GM12872 (cell line): ENCODE measurements around the gene POU6F2.
A peak's percentile ranks its signal among the peaks of the same experiment; 100 is the strongest.

ENCODE experiments used
- TF ChIP-seq, protein P1 (sequence below): IDR thresholded peaks from 3 replicates; pipeline ENCODE4 v1.5.1; 2011; ENCODE audit warnings: low read depth, mild to moderate bottlenecking, low read length, moderate library complexity; ENCODE audit not compliant: insufficient read depth

POU6F2 gene

DNA sequence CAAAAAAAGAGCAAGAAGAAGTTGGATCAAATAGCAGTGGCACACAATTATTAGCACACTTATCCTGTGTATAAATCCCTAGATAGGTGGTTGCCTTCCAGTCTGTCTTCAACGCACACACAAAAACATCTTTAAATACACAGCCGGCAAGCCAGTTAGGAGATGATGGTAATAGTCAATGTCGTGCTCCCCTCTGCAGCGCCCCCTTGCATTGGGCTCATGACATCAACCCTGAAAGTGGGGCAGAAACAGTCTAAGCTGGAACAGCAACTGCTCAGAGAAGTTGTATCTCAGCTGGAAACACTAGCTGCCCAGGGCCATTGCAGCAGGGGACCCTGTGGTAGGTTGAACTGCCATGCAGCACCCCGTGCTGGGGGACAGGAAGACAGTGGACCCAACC lies 409.0 kb downstream of the POU6F2 start:
- TF ChIP-seq, protein P1, sequence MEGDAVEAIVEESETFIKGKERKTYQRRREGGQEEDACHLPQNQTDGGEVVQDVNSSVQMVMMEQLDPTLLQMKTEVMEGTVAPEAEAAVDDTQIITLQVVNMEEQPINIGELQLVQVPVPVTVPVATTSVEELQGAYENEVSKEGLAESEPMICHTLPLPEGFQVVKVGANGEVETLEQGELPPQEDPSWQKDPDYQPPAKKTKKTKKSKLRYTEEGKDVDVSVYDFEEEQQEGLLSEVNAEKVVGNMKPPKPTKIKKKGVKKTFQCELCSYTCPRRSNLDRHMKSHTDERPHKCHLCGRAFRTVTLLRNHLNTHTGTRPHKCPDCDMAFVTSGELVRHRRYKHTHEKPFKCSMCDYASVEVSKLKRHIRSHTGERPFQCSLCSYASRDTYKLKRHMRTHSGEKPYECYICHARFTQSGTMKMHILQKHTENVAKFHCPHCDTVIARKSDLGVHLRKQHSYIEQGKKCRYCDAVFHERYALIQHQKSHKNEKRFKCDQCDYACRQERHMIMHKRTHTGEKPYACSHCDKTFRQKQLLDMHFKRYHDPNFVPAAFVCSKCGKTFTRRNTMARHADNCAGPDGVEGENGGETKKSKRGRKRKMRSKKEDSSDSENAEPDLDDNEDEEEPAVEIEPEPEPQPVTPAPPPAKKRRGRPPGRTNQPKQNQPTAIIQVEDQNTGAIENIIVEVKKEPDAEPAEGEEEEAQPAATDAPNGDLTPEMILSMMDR: 0 out of 3 replicates have a peak, but pooled peaks have one; percentile 9

GRCh38 chr7:39392151-39392550 lies 414.4 kb downstream of the POU6F2 start:
- TF ChIP-seq, protein P1: no peak

DNA sequence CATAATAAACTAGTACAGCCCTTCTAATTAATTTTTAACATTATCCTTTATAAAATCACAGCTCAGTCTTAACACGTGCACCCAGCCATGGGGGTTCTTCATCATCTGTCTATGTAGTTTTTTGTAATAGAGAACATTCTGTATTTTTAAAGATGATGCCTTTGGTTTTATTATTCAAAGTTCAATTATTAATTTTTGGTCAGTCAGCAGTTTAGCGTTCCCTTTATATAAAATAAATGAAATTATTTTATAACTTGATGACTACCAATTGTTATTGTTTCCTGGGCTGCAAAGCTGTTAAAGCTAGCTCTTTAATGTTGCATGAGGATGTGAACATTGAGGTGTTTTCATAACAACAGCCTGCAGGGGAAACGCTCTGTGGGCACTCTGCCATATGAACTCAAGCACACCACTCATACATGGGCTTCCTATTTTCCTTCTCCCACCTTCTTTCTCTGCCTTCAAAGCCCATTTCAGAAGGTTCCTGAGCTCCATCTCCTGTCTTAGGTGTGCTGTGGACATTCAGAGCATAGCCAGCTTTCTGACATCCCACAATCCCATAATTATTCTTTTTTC lies 416.5 kb downstream of the POU6F2 start:
- TF ChIP-seq, protein P1: no peak

- TF ChIP-seq, protein P1: no peak
Observed at GRCh38 chr7:39399458-39399857, 421.7 kb downstream of the POU6F2 start.

GRCh38 chr7:39399986-39400385 lies 422.3 kb downstream of the POU6F2 start:
- TF ChIP-seq, protein P1: no peak

- TF ChIP-seq, protein P1: no peak
Observed at GRCh38 chr7:39400836-39401235, 423.1 kb downstream of the POU6F2 start.

GRCh38 chr7:39402034-39402433 lies 424.3 kb downstream of the POU6F2 start:
- TF ChIP-seq, protein P1: no peak
